Cardiac muscle cell (in vitro differentiated cells and primary cell): ENCODE results near the gene RETREG1. TPM values are rescaled to one million over a fixed set of nuclear protein-coding genes. Genes with fewer than 3 reads are reported as not detected.

Experiments used
- DNase-seq, 2 donors: peaks; one replicate each; pipeline versions ENCODE4 v3.0.0 to v3.0.0-alpha.2; 2010 to 2017; ENCODE audit warnings: low read depth in 1 of 2, low spot score in 1 of 2
- H3K27ac ChIP-seq: fragments of 200-600 bp; sonication (generic); 2 replicates; pipeline ENCODE4 v1.5.1; 2016
- H3K27me3 ChIP-seq: fragments of 200-600 bp; sonication (generic); 2 replicates; pipeline ENCODE4 v1.6.0; 2016; ENCODE audit warnings: control low read depth
- H3K36me3 ChIP-seq: fragments of 200-600 bp; sonication (generic); 2 replicates; pipeline ENCODE4 v1.5.1; 2016; ENCODE audit warnings: control low read depth
- H3K4me1 ChIP-seq: fragments of 200-600 bp; sonication (generic); 2 replicates; pipeline ENCODE4 v1.8.1; 2017; ENCODE audit warnings: low read depth, mild to moderate bottlenecking, mixed run types
- H3K4me3 ChIP-seq: fragments of 200-600 bp; sonication (generic); 2 replicates; pipeline ENCODE4 v1.5.1; 2016; ENCODE audit warnings: mild to moderate bottlenecking
- H3K9me3 ChIP-seq: fragments of 200-600 bp; sonication (generic); 2 replicates; pipeline ENCODE4 v1.5.1; 2017; ENCODE audit warnings: low read depth, mild to moderate bottlenecking, control low read depth
- polyA plus RNA-seq: library from polyadenylated mRNA; unstranded; fragments of >200 nt; fragmentation: Nextera tagmentation; extraction: Ambion mirVana; gene quantifications from 2 replicates; pipeline ENCODE4 v1.2.1, GENCODE V29; 2016
- total RNA-seq: library from RNA; depleted of rRNA; stranded (reverse); fragments of >200 nt; gene quantifications from 2 replicates; pipeline ENCODE4 v1.2.3, GENCODE V29; 2016
- TF ChIP-seq, protein P1 (sequence below): IDR thresholded peaks from 2 replicates; pipeline ENCODE4 v1.5.1; 2012; ENCODE audit warnings: low read depth, mild to moderate bottlenecking, low read length

RETREG1 gene
- total and polyA plus RNA-seq, 2 experiments from 2014 or later = 14.0 to 39.2 TPM

DNA sequence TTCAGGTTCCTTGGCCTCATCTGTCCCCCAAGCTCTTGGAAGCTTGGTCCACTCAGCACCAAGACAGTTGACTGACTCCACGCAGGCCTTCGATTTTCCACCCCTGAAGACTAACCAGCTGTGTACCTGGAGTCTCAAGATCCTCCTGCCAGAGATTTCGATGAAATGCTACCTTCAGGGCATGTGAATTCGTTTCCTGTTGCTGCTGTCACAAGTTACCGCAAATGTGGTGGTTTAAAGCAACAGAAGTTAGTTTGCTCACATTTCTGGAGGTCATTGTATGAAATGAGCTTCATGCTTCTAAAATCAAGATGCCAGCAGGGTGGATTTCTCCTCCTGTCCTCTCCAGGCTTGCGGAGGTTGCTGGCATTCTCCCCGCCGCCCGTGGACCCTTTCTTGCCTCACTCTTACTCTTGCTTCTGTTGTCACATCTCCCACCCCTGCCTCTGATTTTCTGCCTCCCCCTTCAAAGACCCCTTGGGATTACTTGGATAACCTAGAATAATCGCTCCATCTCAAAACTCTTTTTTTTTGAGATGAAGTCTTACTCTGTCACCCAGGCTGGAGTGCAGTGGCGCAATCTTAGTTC is 27.6 kb upstream of the RETREG1 start:
- Histone ChIP-seq H3K4me1 (no peaks in the 10 kb centered on the region), H3K27ac (no peak overlapping the region), H3K36me3 (no peaks in the 10 kb centered on the region), H3K4me3 (no peak overlapping the region), H3K9me3 (no peaks in the 10 kb centered on the region), H3K27me3 (no peaks in the 10 kb centered on the region)
- DNase-seq = no peak
- TF ChIP-seq, protein P1, sequence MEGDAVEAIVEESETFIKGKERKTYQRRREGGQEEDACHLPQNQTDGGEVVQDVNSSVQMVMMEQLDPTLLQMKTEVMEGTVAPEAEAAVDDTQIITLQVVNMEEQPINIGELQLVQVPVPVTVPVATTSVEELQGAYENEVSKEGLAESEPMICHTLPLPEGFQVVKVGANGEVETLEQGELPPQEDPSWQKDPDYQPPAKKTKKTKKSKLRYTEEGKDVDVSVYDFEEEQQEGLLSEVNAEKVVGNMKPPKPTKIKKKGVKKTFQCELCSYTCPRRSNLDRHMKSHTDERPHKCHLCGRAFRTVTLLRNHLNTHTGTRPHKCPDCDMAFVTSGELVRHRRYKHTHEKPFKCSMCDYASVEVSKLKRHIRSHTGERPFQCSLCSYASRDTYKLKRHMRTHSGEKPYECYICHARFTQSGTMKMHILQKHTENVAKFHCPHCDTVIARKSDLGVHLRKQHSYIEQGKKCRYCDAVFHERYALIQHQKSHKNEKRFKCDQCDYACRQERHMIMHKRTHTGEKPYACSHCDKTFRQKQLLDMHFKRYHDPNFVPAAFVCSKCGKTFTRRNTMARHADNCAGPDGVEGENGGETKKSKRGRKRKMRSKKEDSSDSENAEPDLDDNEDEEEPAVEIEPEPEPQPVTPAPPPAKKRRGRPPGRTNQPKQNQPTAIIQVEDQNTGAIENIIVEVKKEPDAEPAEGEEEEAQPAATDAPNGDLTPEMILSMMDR = no peak

DNA sequence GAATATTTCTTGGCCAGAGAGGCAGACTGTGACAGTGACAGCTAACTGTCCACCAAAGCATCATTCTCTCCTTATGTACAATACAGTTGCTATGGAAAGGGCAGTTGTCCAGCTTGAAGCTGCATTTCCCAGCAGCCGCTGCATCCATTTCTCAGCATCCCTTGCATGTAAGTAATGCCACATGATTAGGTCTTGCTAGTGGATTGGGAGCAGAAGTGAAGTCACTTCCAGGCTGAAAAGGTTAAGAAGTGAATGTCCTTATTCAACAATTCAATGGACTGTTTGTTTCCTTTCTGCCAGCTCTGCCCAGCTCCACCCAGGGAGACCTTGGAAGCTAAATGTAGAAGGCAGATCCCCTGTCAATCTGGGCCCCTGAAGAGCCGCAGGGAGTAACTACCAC is 26.1 kb upstream of the RETREG1 start:
- H3K27ac ChIP-seq = no peak overlapping the region
- no peak overlapping the region for H3K4me3 ChIP-seq
- H3K9me3 ChIP-seq = no peaks in the 10 kb centered on the region
- no peaks in the 10 kb centered on the region for H3K27me3 ChIP-seq
- DNase-seq = no peak
- TF ChIP-seq, protein P1 = no peak
- no peaks in the 10 kb centered on the region for H3K4me1 ChIP-seq
- no peaks in the 10 kb centered on the region for H3K36me3 ChIP-seq

DNA sequence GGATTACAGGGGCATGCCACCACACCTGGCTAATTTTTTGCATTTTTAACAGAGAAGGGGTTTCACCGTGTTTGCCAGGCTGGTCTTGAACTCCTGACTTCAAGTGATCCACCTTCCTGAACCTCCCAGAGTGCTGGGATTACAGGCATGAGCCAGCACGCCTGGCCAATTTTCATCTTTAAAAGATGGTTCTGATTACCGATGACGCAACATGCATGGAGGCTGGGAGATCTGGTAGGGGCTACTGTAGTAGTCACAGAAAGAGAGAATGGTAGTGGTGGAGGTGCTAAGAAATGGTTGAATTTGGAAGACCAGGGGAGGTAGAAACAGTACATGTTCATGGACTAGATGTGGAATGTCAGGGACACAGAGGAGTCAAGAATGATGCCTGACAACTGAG is 22.4 kb upstream of the RETREG1 start:
- H3K9me3 ChIP-seq = no peaks in the 10 kb centered on the region
- H3K4me3 ChIP-seq = no peak overlapping the region
- no peak for DNase-seq
- TF ChIP-seq, protein P1 = no peak
- no peaks in the 10 kb centered on the region for H3K4me1 ChIP-seq
- H3K36me3 ChIP-seq = no peaks in the 10 kb centered on the region
- H3K27me3 ChIP-seq = no peaks in the 10 kb centered on the region
- no peak overlapping the region for H3K27ac ChIP-seq

DNA sequence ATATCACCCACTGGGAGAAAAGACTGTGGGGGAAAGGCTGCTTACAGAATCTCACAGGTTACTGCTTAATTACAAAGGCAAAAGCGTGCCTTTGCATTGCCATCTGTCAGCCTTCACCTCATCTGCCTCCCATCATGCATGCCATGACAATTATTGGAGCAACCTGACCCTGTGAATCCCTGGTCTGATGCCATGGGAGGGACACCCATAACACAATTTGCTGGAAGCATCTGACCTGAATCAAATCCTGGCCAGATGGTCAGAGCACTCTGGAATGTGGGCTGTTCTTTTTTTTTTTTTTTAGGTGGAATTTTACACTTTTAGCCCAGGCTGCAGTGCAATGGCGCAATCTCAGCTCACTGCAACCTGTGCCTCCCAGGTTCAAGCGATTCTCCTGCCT is 11.6 kb upstream of the RETREG1 start:
- DNase-seq = no peak
- Histone ChIP-seq H3K4me1 (no peaks in the 10 kb centered on the region), H3K36me3 (no peaks in the 10 kb centered on the region), H3K9me3 (no peaks in the 10 kb centered on the region), H3K27ac (no peak overlapping the region), H3K27me3 (no peaks in the 10 kb centered on the region), H3K4me3 (no peak overlapping the region)
- TF ChIP-seq, protein P1 = no peak

DNA sequence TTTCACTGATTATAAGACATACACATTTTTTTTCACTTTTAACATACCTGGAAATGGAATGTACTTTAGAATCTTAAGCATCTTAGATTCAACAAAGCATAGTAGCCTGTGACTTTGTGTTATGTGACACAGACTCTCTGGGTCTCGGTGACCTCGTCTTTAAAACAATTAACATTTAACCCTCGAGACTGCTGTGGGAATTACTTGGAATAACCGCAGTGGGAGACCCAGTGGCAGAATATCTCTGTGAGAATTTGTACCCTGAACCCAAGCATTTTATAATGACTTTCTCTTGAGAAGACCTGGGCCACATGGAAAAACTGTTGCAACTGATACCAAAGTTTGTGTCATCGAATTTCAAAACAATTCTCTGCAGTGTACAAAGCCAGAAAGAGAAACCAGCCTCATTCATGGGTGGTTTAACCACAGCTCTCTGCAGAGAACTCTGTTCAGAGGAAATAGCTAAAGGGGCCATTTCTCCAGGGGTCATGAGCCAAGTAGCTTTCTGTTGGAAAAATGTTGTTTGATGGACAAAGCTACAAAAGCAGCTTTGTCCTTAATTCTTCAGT is 10.0 kb upstream of the RETREG1 start:
- no peak overlapping the region for H3K27ac ChIP-seq
- H3K9me3 ChIP-seq = no peaks in the 10 kb centered on the region
- no peaks in the 10 kb centered on the region for H3K27me3 ChIP-seq
- no peaks in the 10 kb centered on the region for H3K4me1 ChIP-seq
- H3K4me3 ChIP-seq = no peak overlapping the region
- DNase-seq = peak in 1 of 2 donors; percentile 44
- TF ChIP-seq, protein P1 = no peak
- H3K36me3 ChIP-seq = no peaks in the 10 kb centered on the region
